Hepatocyte (in vitro differentiated cells): ENCODE measurements around the gene CARD8.

Experiments
- CTCF ChIP-seq: fragments of 200-600 bp; sonication (generic); IDR thresholded peaks from 2 replicates; pipeline ENCODE4 v1.5.1; 2016; ENCODE audit warnings: antibody characterized with exemption, mild to moderate bottlenecking; ENCODE audit not compliant: poor library complexity
- EZH2 ChIP-seq: fragments of 200-600 bp; sonication (generic); IDR thresholded peaks from 2 replicates; pipeline ENCODE4 v1.6.1; 2016; ENCODE audit warnings: antibody characterized with exemption, mild to moderate bottlenecking, borderline replicate concordance

- no peak for TF ChIP-seq EZH2
- peak; percentile 31 for TF ChIP-seq CTCF
Observed at GRCh38 chr19:48190288-48190884, 65.3 kb downstream of the CARD8 start.
